A549 (cell line): ENCODE measurements around the gene LRFN5. TPM values are rescaled to one million over a fixed set of nuclear protein-coding genes. Genes with fewer than 3 reads are reported as not detected.

ENCODE experiments used
- ATAC-seq, 2 experiments: fragments of 200-7000 bp in 1 of 2; fragments of >200 bp in 1 of 2; cut with Nextera tagmentation in 1 of 2; cut with Tn5 transposase in 1 of 2; 3 replicates each; pipeline versions ENCODE4 v1.8.0 to v1.9.1; 2018 to 2020; ENCODE audit warnings: mild to moderate bottlenecking in 1 of 2, moderate library complexity in 1 of 2
- CTCF ChIA-PET: fragments of 300-600 bp; sonication (Branson Sonifier 250); formaldehyde crosslinking; extraction: SDS; loops from one replicate; lab custom pipeline; 2021; ENCODE audit warnings: antibody characterized with exemption, inconsistent platforms; lab: Yijun Ruan, JAX
- POLR2A ChIA-PET: fragments of 350-600 bp; formaldehyde crosslinking; extraction: SDS; loops from one replicate; lab custom pipeline; 2021; ENCODE audit warnings: antibody characterized with exemption, inconsistent platforms; lab: Yijun Ruan, JAX
- DNase-seq, 2 experiments: peaks; one replicate each; pipeline versions ENCODE4 v3.0.0 to v3.0.0-alpha.2; 2011 to 2016; ENCODE audit warnings: low read depth in 1 of 2, low spot score in 1 of 2
- FAIRE-seq: peaks from 2 replicates; lab custom pipeline; 2011; peaks lifted over from hg19 to GRCh38; lab: Jason Lieb, UNC
- H3K27ac ChIP-seq, 2 experiments: fragments of >200 bp; sonication (Bioruptor Twin); formaldehyde crosslinking; 3 replicates each; pipeline ENCODE4 v1.5.1; 2016 to 2017
- H3K4me1 ChIP-seq: fragments of >200 bp; sonication (Bioruptor Twin); formaldehyde crosslinking; 3 replicates; pipeline ENCODE4 v1.6.1; 2016
- H3K4me2 ChIP-seq: fragments of >200 bp; sonication (Bioruptor Twin); formaldehyde crosslinking; 3 replicates; pipeline ENCODE4 v1.6.1; 2016
- H3K4me3 ChIP-seq: fragments of >200 bp; sonication (Bioruptor Twin); formaldehyde crosslinking; 3 replicates; pipeline ENCODE4 v1.5.1; 2016
- H3K9me3 ChIP-seq: fragments of >200 bp; sonication (Bioruptor Twin); formaldehyde crosslinking; 3 replicates; pipeline ENCODE4 v1.6.1; 2016
- ATOH8 ChIP-seq: fragments of 250-450 bp; sonication (Bioruptor Pico); IDR thresholded peaks from 2 replicates; pipeline ENCODE4 v1.5.0; 2020; ENCODE audit warnings: low read depth, mild to moderate bottlenecking, moderate library complexity
- CBX8 ChIP-seq: fragments of 200-600 bp; sonication (generic); IDR thresholded peaks from 2 replicates; pipeline ENCODE4 v1.6.1; 2016
- CTCF ChIP-seq: fragments of >200 bp; sonication (Bioruptor Twin); formaldehyde crosslinking; IDR thresholded peaks from 3 replicates; pipeline ENCODE4 v1.5.1; 2016
- EP300 ChIP-seq, 2 experiments: fragments of >200 bp; sonication (Bioruptor Twin); formaldehyde crosslinking; IDR thresholded peaks; 2 replicates in 1 of 2; 3 replicates in 1 of 2; pipeline ENCODE4 v1.6.1; 2016 to 2017
- FOXS1 ChIP-seq: fragments of 250-450 bp; sonication (Bioruptor Pico); IDR thresholded peaks from 2 replicates; pipeline ENCODE4 v1.5.0; 2020; ENCODE audit warnings: mild to moderate bottlenecking, moderate library complexity
- HEYL ChIP-seq: fragments of 250-450 bp; sonication (Bioruptor Pico); IDR thresholded peaks from 2 replicates; pipeline ENCODE4 v1.8.0; 2021; ENCODE audit warnings: mild to moderate bottlenecking, moderate library complexity
- KDM5A ChIP-seq: fragments of 200-600 bp; sonication (generic); IDR thresholded peaks from 2 replicates; pipeline ENCODE4 v1.6.1; 2016; ENCODE audit warnings: antibody characterized with exemption, mild to moderate bottlenecking
- MAFK ChIP-seq: fragments of 450-650 bp; IDR thresholded peaks from 2 replicates; pipeline ENCODE4 v1.6.1; 2014; ENCODE audit not compliant: partially characterized antibody
- MAX ChIP-seq: IDR thresholded peaks from 2 replicates; pipeline ENCODE4 v1.6.1; 2012
- PBX3 ChIP-seq: IDR thresholded peaks from 2 replicates; pipeline ENCODE4 v1.6.1; 2012
- POLR2A ChIP-seq: IDR thresholded peaks from 2 replicates; pipeline ENCODE4 v1.6.1; 2012; ENCODE audit warnings: mild to moderate bottlenecking, low read length
- RAD21 ChIP-seq, 2 experiments: fragments of >200 bp in 1 of 2; sonication (Bioruptor Twin) in 1 of 2; formaldehyde crosslinking in 1 of 2; IDR thresholded peaks in 1 of 2; conservative IDR thresholded peaks in 1 of 2; 2 replicates in 1 of 2; 3 replicates in 1 of 2; pipeline ENCODE4 v1.6.1; 2012 to 2018; ENCODE audit warnings: inconsistent platforms in 1 of 2
- SMC3 ChIP-seq: fragments of >200 bp; sonication (Bioruptor Twin); formaldehyde crosslinking; IDR thresholded peaks from 3 replicates; pipeline ENCODE4 v1.6.1; 2018; ENCODE audit warnings: inconsistent platforms
- TFCP2L1 ChIP-seq: fragments of 250-450 bp; sonication (Bioruptor Pico); IDR thresholded peaks from 2 replicates; pipeline ENCODE4 v1.5.0; 2021; ENCODE audit warnings: mild to moderate bottlenecking
- ZNF302 ChIP-seq: fragments of 250-450 bp; sonication (Bioruptor Pico); IDR thresholded peaks from 2 replicates; pipeline ENCODE4 v1.9.0; 2021; ENCODE audit warnings: inconsistent platforms, mild to moderate bottlenecking, moderate library complexity
- WGBS: methylation state at CpG from one replicate; pipeline ENCODE4 v1.1.6; 2017; ENCODE audit errors: missing lambda C conversion rate; 5-methylcytosine and 5-hydroxymethylcytosine counted together
- polyA plus RNA-seq, 4 experiments: library from polyadenylated mRNA; depleted of rRNA in 3 of 4; stranded (reverse); fragments of >200 nt; fragmentation: RNase III in 1 of 4; extraction: RNeasy Plus Mini Kit Qiagen cat#74134 plus additional on column Dnase treatment in 1 of 4; gene quantifications; 2 replicates in 3 of 4; 3 replicates in 1 of 4; pipeline ENCODE4 v1.2.3, GENCODE V29; 2011 to 2017
- small RNA-seq, 6 experiments: library from RNA; depleted of rRNA; stranded (forward); fragments of <200 nt; gene quantifications; one replicate each; pipeline ENCODE3, GENCODE V24; 2012

The LRFN5 gene
- polyA plus RNA-seq, 2 of the 4 experiments (the other 2 are of a cell fraction) = not detected

GRCh38 chr14:41916313-41916712, 309.6 kb downstream of the LRFN5 start:
- ATAC-seq (no peak), FAIRE-seq (no peak), DNase-seq (no peak)
- CTCF ChIA-PET = no interaction called here
- POLR2A ChIA-PET = no interaction called here
- no peak for TF ChIP-seq HEYL
- TF ChIP-seq MAFK = peak; percentile 46
- no peak for TF ChIP-seq ZNF302 (CRISPR knock-in tag)
- TF ChIP-seq FOXS1 (CRISPR knock-in tag) = no peak
- no peak overlapping the region for H3K4me3 ChIP-seq
- no peaks in the 10 kb centered on the region for H3K4me1 ChIP-seq
- H3K27ac ChIP-seq = no peak overlapping the region
- no peak overlapping the region for H3K4me2 ChIP-seq
- no peaks in the 10 kb centered on the region for H3K9me3 ChIP-seq

- Histone ChIP-seq H3K9me3 (no peaks in the 10 kb centered on the region), H3K27ac (no peak overlapping the region), H3K4me3 (no peak overlapping the region), H3K4me1 (no peaks in the 10 kb centered on the region), H3K4me2 (no peak overlapping the region)
- CTCF ChIA-PET = interaction anchor here (0.6 to 1.1 kb wide), 8 partner anchors 16 to 1616 kb away, joined by 3 to 4 read pairs (median 3); no protein-coding TSS in a partner anchor
- ATAC-seq (peak in 1 of 2 experiments; percentile 52; a peak in 2 of 6 replicates), FAIRE-seq (no peak), DNase-seq (peak in 1 of 2 experiments; percentile 33)
- 14% methylated on average over 2 of the region's 2 CpGs for WGBS
- TF ChIP-seq SMC3 (peak; percentile 49; the same call in 2 of the 3 replicates), CTCF (peak; percentile 42; the same call in 2 of the 3 replicates), CBX8 (no peak), PBX3 (no peak), EP300 (IDR thresholded peaks at IDR 0.05) (no peak), KDM5A (no peak), ATOH8 (CRISPR knock-in tag) (no peak), MAX (no peak), POLR2A (no peak), RAD21 (conservative IDR thresholded peaks at IDR 0.05 in 1 of 2, IDR thresholded peaks at IDR 0.05 in 1 of 2) (peak; percentile 64 to 65; a peak in 4 of 5 replicates)
- POLR2A ChIA-PET = no interaction called here
Observed at GRCh38 chr14:41925409-41925808, 318.7 kb downstream of the LRFN5 start.

GRCh38 chr14:41950428-41951151, 343.9 kb downstream of the LRFN5 start:
- Histone ChIP-seq H3K4me2 (no peak overlapping the region), H3K27ac (no peak overlapping the region), H3K4me3 (no peak overlapping the region), H3K9me3 (no peaks in the 10 kb centered on the region), H3K4me1 (no peaks in the 10 kb centered on the region)
- WGBS = 65% methylated on average over 7 of the region's 7 CpGs
- CTCF ChIA-PET = no interaction called here
- TF ChIP-seq TFCP2L1 (CRISPR knock-in tag) = no peak
- peak; percentile 52 for TF ChIP-seq MAFK
- no peak for DNase-seq
- POLR2A ChIA-PET = no interaction called here
- FAIRE-seq = no peak
- no peak for ATAC-seq

Small RNA genes lying within 50 kb of the gene (small RNA-seq; reads per million reads assigned to genes)
- 0 reads per million in 6 experiments for gene RF00322
